GM18498 (cell line): ENCODE measurements around the gene MOV10L1.
"Not testable (repeated sequence)": the region's sequence is repeated elsewhere in the genome, so short reads cannot be mapped to it uniquely, and the experiment has no call there.

Experiments
- ATAC-seq: cut with Tn5 transposase; IDR thresholded peaks from one replicate; pipeline ENCODE4 v1.9.1; 2021; ENCODE audit warnings: mild to moderate bottlenecking, moderate library complexity; ENCODE audit not compliant: unreplicated experiment

The MOV10L1 gene

DNA sequence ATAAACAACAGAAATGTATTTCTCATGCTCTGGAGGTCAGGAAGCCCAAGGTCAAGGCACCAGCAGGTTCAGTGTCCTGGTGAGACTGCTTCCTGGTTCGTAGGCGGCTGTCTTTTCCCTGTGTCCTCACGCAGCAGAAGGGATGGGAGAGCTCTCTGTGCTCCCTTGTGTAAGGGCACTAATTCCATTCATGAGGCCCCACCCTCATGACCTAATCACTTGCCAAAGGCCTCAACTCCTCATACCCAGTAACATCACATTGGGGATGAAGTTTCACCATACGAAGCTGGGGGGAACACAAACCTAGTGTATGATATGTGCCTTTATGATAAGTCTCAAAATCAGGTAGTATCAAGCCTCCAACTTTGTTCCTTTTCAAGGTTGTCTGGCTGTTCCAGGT lies 42.1 kb downstream of the MOV10L1 start:
- no peak for ATAC-seq

DNA sequence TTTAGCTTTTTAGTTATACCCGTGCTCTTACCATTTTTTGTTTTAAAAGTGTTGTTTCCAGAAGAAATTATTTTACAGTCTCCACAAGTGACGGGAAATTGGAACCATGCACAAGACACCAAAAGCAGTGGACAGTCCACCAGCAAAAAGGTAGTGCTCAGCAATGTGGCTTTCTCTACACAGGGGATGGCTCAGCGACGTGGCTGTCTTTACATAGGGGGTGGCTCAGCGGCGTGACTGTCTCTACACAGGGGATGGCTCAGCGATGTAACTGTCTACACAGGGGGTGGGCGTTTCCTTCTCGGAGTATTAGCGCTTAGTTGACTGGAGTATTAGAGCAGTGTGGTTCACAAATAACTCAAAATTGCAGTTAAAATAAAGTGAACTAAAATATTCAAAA lies 44.7 kb downstream of the MOV10L1 start:
- no peak for ATAC-seq

DNA sequence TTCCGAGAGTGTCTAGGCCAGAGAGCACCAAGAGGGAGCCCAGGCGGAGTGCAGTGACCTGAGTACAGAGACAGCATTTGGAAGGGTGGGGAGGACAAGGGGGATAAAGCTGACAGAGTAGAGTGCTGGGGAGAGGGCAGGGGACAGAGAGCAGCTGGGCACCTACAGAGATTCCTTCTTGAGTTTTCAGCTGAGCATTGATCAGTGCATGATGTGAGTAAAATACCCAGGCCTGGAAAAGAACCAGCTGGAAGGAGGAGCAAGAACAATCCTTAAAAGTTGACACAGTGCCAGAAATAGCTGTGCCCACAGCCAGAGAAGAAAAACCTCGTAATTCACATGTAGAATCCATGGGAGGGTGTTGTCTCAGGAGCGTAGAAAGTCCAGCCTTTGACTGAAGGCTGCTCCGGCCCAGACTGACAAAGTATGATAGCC lies 46.8 kb downstream of the MOV10L1 start:
- no peak for ATAC-seq

DNA sequence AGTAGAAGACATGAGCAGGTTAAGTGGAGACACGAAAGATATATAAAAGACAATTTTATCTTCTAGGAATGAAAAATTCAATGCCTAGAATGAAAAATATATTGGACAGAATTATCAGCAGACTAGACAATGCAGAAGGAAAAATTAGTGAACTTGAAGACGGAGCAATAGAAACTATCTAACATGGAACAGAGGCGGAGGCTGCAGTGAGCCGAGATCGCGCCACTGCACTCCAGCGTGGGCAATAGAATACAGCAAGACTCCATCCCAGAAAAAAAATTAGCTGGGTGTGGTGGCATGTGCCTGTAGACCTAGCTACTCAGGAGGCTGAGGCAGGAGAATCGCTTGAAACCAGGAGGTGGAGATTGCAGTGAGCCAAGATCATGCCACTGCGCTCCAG lies 47.5 kb downstream of the MOV10L1 start:
- ATAC-seq, result not testable (repeated sequence)

DNA sequence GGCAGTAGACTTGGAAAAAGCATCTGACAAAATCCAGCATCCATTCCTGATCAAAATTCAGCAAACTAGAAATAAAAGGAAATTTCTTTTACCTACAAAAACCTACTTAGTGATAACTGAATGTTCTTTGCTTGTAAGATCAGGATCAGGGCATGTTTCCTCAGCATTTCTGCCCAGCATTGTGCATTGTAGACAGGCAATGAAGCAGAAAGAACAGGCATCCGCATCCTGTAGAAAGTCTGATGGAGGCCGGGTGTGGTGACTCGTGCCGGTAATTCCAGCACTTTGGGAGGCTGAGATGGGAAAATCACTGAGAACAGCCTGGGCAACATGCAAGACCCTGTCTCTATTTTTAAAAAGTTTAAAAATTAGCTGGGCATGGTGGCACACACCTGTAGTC lies 48.2 kb downstream of the MOV10L1 start:
- no peak for ATAC-seq

DNA sequence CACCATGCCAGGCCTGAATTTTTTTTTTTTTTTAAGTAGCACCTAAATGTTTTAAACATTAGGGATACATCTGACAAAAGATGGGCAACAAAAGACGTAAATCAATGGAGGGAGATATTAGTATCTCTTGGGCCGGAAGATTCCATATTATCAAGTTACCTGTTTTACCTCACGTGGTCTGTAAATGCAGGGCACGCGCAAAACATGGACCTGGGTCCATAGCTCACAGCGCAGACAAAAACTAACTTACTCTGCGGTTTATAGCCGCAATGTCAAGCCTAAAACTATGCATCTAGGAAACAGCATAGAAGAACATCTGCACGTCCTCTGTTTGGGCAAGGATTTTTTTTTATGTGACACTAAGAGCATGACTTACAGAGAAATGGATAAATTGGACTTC lies 49.2 kb downstream of the MOV10L1 start:
- ATAC-seq, result no peak

DNA sequence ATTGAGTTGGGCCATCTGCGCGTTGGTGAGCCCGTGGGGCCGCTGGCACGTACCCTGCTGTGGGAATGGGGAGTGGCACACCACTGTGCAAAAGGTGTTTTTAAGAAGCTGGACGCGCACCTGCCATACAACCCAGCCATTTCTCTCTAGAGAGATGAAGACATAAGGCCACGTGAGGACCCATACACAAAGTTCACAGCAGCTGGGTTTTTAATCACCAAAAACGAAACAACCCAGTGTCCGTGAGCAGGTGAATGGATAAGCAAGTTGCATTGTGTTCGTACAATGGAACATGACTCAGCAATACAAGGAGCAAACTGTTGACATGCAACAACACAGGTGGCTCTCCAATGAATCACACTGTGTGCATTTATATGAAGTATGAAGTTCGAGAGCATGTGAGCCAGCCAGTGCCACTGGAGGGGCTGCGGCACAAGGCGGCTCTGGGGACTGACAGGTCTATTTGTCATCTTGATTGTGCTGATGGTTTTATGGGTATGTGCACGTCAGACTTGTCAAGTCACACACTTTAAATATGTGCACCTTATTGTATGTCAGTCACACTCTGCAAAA lies 50.1 kb downstream of the MOV10L1 start:
- ATAC-seq, result no peak

DNA sequence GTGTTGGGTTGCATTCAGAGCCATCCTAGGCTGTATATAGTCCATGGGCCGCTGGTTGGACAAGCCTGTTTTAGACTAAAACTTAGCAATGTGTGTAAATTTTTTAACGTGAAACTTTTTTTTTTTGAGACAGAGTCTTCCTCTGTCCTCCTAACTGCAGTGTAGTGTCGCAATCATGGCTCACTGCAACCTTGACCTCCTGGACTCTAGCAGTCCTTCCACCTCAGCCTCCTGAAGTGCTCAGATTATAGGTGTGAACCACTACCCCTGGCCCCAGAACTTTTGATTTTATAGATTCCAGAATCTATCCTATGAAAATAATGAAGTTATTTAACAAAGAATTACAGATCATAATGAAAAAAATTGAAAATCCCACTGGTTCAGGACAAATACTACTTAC lies 50.8 kb downstream of the MOV10L1 start:
- no peak for ATAC-seq

DNA sequence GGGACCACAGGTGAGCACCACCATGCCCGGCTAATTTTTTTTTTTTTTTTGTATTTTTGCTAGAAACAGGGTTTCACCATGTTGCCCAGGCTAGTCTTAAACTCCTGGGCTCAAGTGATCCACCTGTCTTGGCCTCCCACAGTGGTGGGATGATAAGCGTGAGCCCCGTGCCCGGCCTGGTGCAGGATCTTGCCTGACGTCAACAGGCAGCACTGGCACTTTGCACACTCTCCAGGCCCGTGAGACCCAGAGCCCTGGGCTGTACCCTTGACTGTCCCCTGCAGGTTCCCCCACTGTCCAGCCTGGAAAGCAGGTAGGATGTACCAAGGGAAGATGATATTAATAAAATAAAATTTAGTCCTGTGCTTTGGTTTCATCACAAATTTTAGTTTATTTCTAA lies 51.7 kb downstream of the MOV10L1 start:
- ATAC-seq, result no peak

DNA sequence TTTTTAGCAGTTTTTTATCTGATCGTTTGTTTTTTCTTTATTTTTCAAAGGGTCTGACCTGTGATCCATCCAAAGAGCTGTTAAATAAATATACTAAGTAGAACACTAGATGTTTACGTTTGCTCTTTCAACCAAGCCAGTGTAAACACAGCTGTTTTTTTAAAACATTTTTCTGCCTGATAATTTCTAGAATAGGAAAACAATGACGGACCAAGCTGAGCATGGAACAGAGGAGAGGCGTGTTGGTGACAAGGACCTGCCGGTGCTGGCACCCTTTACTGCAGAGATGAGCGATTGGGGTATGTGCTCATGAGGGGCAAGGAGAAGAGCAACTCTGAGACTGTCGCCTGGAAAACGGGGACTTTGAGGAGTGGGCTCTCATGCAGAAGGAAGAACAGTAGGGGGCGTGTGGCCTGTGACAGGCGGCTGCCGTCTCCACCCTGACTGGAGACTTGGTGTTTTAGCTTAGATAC lies 52.1 kb downstream of the MOV10L1 start:
- ATAC-seq, result no peak

DNA sequence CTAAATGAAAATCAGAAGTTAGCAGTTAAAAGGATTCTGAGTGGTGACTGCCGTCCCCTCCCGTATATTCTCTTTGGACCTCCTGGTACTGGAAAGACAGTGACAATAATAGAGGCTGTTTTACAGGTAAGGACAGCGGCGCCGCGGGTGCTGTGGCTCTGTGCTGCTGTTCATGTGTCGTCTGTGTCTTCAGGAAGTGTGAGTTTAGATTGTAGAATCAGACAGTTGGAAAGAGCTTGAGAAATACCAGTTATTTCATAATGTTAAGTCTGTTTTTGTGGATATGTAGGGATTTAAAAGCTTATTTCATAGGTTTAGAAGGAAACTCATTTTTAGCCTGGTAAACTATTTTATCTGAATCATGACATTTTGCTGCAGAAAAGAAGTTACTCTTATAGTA lies 53.3 kb downstream of the MOV10L1 start:
- no peak for ATAC-seq

DNA sequence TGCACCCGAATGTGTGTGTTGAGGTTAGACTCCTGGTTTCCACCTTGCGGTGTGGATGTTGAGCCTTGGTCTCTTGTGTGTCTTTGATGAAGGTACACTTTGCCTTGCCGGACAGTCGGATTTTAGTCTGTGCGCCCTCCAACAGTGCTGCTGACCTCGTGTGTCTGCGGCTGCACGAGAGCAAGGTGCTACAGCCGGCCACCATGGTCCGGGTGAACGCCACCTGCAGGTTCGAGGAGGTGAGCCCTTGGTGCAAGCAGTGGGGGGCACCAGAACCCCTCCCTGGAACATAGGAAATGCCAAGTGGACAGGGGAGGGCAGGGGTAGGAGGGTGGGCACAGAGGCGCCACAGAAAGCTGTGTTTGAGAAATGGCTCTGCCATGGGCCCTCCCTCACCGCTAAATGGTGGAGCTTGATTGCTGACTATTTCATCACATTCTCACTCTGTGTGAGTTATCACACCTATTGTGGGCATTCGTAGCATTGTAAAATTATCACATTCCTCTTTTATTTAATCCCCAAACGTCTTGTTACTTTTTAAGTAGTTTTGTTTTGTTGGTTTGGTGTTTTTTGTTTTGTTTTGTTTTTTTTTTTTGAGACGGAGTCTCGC lies 54.3 kb downstream of the MOV10L1 start:
- no peak for ATAC-seq

DNA sequence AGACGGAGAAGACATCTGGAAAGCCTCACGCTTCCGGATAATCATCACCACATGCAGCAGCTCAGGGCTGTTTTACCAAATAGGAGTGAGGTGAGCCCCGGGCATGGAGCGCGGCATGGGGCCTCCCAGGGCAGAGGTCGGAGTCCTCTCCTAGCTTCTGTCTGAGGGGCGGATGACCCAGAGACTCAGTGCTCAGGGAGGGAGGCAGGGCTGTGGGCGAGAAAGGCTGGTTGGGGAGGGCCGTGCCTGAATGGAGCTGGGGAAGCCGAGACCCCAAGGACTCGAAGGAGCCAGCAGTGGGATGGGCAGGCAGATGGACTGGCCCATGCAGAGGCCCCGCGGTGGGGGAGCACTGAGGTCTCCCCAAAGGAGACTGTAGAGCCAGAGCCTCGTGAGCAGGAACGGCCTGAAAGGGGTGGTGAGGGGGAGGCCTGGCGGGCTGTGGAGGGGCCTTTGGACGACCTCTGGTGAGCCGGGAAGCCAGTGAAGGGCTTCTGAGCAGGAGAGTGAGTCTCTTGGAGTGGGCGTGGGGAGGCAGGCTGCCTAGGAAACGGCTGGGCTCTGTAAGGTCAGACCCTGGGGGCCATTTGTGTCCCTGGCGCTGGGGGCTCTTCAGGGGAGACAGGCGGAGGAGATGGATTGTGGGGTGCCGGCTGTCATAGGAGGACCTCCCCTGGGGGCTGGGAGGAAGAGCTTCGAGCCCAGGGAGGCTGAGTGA lies 56.1 kb downstream of the MOV10L1 start:
- no peak for ATAC-seq

DNA sequence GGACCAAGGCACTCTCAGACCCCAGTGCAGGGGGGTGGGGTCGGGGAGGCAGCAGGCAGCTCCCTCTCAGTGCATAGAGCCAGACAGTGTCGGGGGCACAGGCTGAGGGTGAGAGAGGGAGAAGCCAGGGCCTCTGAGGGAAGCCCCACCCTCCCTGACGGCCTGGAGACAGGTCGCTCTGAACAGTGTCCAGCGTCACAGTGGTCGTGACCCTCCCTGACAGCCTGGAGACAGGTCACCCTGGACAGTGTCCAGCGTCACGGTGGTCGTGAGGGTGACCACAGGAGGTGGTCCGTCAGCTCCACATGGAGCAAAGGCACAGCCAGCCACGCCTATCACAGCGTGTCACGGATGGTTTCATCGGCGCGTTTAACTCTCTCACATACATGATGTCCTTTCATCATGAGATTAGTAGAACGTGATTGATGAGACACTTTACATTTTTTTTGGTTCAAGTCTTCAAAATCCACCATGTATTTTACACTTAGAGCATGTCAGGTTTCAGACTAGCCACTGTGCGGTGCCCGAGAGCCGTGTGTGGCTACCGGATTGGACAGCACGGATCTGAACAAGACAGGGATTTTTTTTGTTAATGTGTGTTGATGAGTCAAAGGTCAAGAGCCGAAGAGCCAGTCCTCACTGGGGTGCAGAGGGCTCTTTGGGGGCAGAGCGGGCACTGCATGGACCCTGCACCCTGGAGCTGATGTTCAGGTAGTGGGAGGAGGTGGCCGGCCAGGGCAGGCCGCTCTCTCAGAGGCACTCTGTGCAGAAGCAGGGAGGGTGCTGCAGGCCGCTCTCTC lies 56.8 kb downstream of the MOV10L1 start:
- no peak for ATAC-seq

DNA sequence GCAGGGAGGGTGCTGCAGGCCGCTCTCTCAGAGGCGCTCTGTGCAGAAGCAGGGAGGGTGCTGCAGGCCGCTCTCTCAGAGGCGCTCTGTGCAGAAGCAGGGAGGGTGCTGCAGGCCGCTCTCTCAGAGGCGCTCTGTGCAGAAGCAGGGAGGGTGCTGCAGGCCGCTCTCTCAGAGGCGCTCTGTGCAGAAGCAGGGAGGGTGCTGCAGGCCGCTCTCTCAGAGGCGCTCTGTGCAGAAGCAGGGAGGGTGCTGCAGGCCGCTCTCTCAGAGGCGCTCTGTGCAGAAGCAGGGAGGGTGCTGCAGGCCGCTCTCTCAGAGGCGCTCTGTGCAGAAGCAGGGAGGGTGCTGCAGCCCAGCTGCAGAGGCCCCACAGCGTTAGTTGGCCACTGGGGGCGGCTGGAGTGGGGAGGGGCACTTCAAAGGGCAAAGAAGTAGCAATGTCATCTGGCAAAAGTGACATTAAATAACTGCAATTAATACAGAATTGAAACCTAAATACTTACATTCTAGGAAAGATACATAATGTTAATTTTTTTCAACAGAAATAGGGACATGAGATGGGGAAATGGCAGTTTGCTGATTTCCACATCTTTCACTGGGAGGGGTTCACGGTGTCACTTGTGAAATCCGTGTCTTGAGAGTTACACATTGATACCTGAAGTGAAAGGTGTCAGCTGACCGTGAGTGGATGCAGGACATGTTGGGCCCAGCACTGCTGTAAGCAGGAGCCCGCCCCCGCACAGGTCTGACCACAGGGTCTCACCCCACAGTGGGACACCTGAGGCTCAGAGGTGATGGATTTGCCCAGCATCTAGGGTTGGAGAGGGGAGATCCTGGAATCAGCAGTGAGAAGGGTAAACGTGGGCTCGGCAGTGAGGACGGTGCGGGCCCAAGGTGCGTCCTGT lies 57.7 kb downstream of the MOV10L1 start:
- ATAC-seq, result not testable (repeated sequence)

DNA sequence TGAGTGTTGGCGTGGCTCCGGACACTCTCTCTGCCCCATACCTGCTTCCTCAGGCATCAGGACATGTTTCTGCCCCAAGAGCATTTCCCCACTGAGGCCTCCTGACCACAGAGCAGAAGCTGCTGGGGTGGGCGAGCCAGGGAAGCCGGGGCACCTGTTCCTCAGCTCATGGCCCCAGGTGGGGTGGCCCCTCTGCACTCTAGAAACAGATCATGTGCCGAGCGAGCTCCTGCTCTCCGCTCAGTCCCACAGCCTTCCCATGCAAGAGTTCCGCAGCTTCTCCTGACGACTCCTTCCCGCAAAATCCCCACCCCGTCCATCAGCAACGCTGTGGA lies 58.3 kb downstream of the MOV10L1 start:
- no peak for ATAC-seq

DNA sequence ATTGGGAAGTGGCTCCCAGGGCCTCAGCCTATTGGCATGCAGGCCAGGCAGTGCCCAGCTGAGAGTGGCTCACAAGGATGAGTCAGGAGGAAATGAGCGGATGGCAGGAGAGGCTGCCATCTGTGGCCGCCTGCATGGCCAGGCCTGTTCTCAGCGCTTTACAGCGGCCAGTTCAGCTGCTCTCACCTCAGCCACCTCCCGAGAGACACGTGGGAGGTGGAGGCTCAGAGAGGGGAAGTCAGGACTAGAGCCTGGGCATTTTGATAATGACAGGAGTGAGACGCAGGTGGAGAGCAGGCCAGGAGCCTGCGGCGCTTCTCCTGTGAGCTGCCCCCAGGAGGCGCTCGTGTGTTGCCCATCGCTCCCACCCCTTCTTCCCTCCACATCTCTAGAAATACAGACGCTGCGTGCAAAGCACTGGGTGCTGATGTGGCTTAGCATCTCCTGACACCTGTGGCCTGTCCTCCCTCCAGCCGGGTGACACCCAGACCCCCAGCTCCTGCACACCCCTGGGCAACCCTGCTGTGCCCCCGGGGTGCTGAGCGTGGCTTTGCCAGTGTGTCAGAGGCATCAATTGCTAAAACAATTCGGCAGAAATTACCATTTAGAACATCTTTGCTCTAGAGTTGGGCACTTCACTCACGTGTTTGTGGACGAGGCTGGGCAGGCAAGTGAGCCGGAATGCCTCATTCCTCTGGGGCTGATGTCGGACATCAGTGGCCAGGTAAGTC lies 59.4 kb downstream of the MOV10L1 start:
- no peak for ATAC-seq

DNA sequence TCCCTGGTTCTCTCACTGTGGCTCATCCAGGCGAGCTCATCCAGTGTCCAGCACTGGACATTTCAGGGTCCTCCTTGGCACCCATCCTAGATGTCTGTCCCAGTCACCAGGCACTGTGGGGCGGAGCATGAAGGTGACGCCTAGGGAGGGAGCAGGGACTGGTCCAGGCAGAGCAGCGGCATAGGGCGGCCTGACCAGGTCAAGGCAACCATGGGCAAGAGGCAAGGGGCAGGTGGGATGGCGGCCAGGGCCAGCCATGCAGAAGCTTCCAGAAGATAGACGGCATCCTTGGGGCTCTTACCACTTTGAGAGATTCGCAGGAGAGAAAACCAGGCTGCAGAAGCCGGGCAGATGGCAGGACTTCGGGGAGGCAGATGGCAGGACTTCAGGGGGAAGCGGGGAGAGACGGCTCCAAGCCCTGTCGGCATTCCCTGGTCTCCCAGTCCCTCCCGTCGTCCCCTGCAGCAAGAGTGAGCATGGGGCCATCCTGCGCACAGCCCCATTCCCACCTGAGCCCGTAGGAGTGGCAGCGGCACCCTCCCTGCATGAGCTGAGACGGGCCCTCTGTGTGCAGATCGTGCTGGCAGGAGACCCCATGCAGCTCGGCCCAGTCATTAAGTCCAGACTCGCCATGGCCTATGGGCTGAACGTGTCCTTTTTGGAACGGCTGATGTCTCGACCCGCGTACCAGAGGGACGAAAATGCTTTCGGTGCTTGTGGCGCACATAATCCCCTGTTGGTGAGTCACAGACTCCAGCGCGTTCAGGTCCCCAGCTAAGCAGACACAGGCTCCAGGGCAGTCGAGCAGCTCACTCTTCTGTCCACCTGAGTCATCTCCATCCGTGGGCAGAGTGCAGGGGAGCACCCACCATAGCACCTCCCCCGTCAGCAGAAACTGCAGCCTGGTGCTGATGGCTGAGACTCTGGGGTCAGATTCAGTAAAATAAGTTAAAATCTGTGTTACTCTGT lies 60.6 kb downstream of the MOV10L1 start:
- ATAC-seq, result no peak
